HepG2 (cell line): ENCODE results near the gene YY1. TPM values are rescaled to one million over a fixed set of nuclear protein-coding genes. Genes with fewer than 3 reads are reported as not detected.
A peak's percentile ranks its signal among the peaks of the same experiment; 100 is the strongest.

Experiments
- FOXA3 ChIP-seq: IDR thresholded peaks from 2 replicates; pipeline ENCODE4 v1.6.1; 2016; ENCODE audit warnings: missing genetic modification reagents, missing compliant biosample characterization
- MED13 ChIP-seq: sonication (generic); formaldehyde crosslinking; IDR thresholded peaks from 2 replicates; pipeline ENCODE4 v1.5.0; 2020; ENCODE audit warnings: missing genetic modification reagents
- ZBTB7A ChIP-seq: sonication (generic); formaldehyde crosslinking; IDR thresholded peaks from 2 replicates; pipeline ENCODE4 v1.8.0; 2022; ENCODE audit warnings: mild to moderate bottlenecking, missing genetic modification reagents
- ZNF235 ChIP-seq: sonication (generic); formaldehyde crosslinking; IDR thresholded peaks from 2 replicates; pipeline ENCODE4 v1.8.1; 2023; ENCODE audit warnings: mild to moderate bottlenecking, missing genetic modification reagents, borderline replicate concordance
- ZNF292 ChIP-seq: sonication (generic); formaldehyde crosslinking; IDR thresholded peaks from 2 replicates; pipeline ENCODE4 v1.8.1; 2022; ENCODE audit warnings: mild to moderate bottlenecking, low read depth, missing genetic modification reagents, borderline replicate concordance
- ZNF563 ChIP-seq: sonication (generic); formaldehyde crosslinking; IDR thresholded peaks from 2 replicates; pipeline ENCODE4 v1.8.0; 2022; ENCODE audit warnings: mild to moderate bottlenecking, moderate library complexity, missing genetic modification reagents
- ZNF776 ChIP-seq: sonication (generic); formaldehyde crosslinking; IDR thresholded peaks from 2 replicates; pipeline ENCODE4 v1.4.0; 2020; ENCODE audit warnings: mild to moderate bottlenecking, missing genetic modification reagents
- polyA plus RNA-seq, 8 experiments: library from polyadenylated mRNA; depleted of rRNA in 3 of 8; stranded (reverse) in 7 of 8; unstranded in 1 of 8; fragments of >200 nt; fragmentation: Illumina TruSeq in 4 of 8; extraction: Trizol in 4 of 8; gene quantifications; 2 replicates each; pipeline versions ENCODE4 v1.2.1 to v1.2.3, GENCODE V29; 2011 to 2016; ENCODE audit warnings: low read depth in 4 of 8, missing spikeins in 1 of 8, mixed read lengths in 1 of 8; ENCODE audit not compliant: insufficient read depth in 1 of 8
- total RNA-seq, 5 experiments: library from RNA; depleted of rRNA; stranded (reverse); fragments of >200 nt; fragmentation: Illumina TruSeq; extraction: Trizol; gene quantifications; 2 replicates each; pipeline ENCODE4 v1.2.3, GENCODE V29; 2016; ENCODE audit warnings: low read depth in 1 of 5
- TF ChIP-seq, protein P1 (sequence below): sonication (generic); formaldehyde crosslinking; IDR thresholded peaks from 2 replicates; pipeline ENCODE4 v1.5.0; 2020; ENCODE audit warnings: mild to moderate bottlenecking, missing genetic modification reagents, borderline replicate concordance
- TF ChIP-seq, protein P2 (sequence below): IDR thresholded peaks from 2 replicates; pipeline ENCODE4 v1.6.1; 2016; ENCODE audit warnings: missing compliant biosample characterization, missing genetic modification reagents, borderline replicate concordance
- TF ChIP-seq, protein P3 (sequence below): sonication (generic); formaldehyde crosslinking; IDR thresholded peaks from 2 replicates; pipeline ENCODE4 v1.4.0; 2020; ENCODE audit warnings: missing genetic modification reagents
- TF ChIP-seq, protein P4 (sequence below): sonication (generic); formaldehyde crosslinking; IDR thresholded peaks from 2 replicates; pipeline ENCODE4 v1.4.0; 2020; ENCODE audit warnings: missing genetic modification reagents
- TF ChIP-seq, protein P5 (sequence below): sonication (generic); formaldehyde crosslinking; IDR thresholded peaks from 2 replicates; pipeline ENCODE4 v1.9.0; 2021; ENCODE audit warnings: missing genetic modification reagents, borderline replicate concordance
- TF ChIP-seq, protein P6 (sequence below): sonication (generic); formaldehyde crosslinking; IDR thresholded peaks from 2 replicates; pipeline ENCODE4 v1.9.0; 2021; ENCODE audit warnings: missing genetic modification reagents, borderline replicate concordance

YY1 gene
- total and polyA plus RNA-seq, 2 of the 13 experiments (the other 11 are each of a cell fraction or from before 2014, with no cell fraction given), result 29.4 to 68.1 TPM

DNA sequence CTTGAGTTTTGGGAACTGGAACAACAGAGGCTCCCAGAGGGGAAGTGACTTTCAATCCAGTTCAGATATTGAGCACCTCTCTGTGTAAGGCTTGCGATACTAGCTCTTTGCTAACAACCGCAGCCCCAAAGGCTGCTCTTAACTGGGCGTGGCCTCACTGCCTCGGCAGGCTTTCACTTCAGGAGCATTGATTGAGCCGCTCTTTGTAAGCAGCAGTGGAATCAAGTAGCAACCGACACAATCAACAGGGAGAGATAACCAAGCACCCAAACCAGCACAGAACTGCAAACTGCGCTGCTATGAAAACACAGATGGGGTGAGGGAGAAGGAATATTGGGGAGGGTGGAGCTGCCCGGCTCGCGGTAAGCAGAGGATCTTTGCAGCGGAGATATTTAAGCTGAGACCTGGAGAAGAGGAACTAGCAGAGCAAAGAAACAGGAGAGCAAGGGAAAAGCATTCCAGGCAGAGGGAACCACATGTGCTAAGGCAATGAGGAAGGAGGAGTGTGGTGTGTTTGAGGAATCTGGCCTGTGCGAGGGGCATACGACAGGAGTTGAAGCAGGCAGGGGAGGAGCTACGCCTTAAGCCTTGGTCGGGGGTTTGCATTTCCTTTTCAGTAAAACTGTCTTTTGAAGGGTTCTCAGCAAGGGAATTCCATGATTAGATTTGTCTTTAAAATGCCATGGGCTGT, 17.3 kb upstream of the YY1 start (continued):
- TF ChIP-seq, protein P1, sequence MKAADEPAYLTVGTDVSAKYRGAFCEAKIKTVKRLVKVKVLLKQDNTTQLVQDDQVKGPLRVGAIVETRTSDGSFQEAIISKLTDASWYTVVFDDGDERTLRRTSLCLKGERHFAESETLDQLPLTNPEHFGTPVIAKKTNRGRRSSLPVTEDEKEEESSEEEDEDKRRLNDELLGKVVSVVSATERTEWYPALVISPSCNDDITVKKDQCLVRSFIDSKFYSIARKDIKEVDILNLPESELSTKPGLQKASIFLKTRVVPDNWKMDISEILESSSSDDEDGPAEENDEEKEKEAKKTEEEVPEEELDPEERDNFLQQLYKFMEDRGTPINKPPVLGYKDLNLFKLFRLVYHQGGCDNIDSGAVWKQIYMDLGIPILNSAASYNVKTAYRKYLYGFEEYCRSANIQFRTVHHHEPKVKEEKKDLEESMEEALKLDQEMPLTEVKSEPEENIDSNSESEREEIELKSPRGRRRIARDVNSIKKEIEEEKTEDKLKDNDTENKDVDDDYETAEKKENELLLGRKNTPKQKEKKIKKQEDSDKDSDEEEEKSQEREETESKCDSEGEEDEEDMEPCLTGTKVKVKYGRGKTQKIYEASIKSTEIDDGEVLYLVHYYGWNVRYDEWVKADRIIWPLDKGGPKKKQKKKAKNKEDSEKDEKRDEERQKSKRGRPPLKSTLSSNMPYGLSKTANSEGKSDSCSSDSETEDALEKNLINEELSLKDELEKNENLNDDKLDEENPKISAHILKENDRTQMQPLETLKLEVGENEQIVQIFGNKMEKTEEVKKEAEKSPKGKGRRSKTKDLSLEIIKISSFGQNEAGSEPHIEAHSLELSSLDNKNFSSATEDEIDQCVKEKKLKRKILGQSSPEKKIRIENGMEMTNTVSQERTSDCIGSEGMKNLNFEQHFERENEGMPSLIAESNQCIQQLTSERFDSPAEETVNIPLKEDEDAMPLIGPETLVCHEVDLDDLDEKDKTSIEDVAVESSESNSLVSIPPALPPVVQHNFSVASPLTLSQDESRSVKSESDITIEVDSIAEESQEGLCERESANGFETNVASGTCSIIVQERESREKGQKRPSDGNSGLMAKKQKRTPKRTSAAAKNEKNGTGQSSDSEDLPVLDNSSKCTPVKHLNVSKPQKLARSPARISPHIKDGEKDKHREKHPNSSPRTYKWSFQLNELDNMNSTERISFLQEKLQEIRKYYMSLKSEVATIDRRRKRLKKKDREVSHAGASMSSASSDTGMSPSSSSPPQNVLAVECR, result peak; percentile 41; the same call in 1 of the 2 replicates
- TF ChIP-seq, protein P2, sequence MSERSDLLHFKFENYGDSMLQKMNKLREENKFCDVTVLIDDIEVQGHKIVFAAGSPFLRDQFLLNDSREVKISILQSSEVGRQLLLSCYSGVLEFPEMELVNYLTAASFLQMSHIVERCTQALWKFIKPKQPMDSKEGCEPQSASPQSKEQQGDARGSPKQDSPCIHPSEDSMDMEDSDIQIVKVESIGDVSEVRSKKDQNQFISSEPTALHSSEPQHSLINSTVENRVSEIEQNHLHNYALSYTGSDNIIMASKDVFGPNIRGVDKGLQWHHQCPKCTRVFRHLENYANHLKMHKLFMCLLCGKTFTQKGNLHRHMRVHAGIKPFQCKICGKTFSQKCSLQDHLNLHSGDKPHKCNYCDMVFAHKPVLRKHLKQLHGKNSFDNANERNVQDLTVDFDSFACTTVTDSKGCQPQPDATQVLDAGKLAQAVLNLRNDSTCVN (CRISPR knock-in tag), result no peak
- TF ChIP-seq, protein P3, sequence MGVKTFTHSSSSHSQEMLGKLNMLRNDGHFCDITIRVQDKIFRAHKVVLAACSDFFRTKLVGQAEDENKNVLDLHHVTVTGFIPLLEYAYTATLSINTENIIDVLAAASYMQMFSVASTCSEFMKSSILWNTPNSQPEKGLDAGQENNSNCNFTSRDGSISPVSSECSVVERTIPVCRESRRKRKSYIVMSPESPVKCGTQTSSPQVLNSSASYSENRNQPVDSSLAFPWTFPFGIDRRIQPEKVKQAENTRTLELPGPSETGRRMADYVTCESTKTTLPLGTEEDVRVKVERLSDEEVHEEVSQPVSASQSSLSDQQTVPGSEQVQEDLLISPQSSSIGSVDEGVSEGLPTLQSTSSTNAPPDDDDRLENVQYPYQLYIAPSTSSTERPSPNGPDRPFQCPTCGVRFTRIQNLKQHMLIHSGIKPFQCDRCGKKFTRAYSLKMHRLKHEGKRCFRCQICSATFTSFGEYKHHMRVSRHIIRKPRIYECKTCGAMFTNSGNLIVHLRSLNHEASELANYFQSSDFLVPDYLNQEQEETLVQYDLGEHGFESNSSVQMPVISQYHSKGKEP (CRISPR knock-in tag), result no peak
- TF ChIP-seq MED13 (0 out of 2 replicates have a peak, but pooled peaks have one; percentile 23), ZNF776 (no peak), ZNF235 (CRISPR knock-in tag) (no peak), ZBTB7A (CRISPR knock-in tag) (no peak), ZNF292 (CRISPR knock-in tag) (peak; percentile 46; the same call in 1 of the 2 replicates), FOXA3 (CRISPR knock-in tag) (peak; percentile 44; the same call in 1 of the 2 replicates), ZNF563 (CRISPR knock-in tag) (no peak)
- TF ChIP-seq, protein P4, sequence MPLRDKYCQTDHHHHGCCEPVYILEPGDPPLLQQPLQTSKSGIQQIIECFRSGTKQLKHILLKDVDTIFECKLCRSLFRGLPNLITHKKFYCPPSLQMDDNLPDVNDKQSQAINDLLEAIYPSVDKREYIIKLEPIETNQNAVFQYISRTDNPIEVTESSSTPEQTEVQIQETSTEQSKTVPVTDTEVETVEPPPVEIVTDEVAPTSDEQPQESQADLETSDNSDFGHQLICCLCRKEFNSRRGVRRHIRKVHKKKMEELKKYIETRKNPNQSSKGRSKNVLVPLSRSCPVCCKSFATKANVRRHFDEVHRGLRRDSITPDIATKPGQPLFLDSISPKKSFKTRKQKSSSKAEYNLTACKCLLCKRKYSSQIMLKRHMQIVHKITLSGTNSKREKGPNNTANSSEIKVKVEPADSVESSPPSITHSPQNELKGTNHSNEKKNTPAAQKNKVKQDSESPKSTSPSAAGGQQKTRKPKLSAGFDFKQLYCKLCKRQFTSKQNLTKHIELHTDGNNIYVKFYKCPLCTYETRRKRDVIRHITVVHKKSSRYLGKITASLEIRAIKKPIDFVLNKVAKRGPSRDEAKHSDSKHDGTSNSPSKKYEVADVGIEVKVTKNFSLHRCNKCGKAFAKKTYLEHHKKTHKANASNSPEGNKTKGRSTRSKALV (CRISPR knock-in tag), result 0 out of 2 replicates have a peak, but pooled peaks have one; percentile 22
- TF ChIP-seq, protein P5, sequence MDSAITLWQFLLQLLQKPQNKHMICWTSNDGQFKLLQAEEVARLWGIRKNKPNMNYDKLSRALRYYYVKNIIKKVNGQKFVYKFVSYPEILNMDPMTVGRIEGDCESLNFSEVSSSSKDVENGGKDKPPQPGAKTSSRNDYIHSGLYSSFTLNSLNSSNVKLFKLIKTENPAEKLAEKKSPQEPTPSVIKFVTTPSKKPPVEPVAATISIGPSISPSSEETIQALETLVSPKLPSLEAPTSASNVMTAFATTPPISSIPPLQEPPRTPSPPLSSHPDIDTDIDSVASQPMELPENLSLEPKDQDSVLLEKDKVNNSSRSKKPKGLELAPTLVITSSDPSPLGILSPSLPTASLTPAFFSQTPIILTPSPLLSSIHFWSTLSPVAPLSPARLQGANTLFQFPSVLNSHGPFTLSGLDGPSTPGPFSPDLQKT, result no peak
- TF ChIP-seq, protein P6, sequence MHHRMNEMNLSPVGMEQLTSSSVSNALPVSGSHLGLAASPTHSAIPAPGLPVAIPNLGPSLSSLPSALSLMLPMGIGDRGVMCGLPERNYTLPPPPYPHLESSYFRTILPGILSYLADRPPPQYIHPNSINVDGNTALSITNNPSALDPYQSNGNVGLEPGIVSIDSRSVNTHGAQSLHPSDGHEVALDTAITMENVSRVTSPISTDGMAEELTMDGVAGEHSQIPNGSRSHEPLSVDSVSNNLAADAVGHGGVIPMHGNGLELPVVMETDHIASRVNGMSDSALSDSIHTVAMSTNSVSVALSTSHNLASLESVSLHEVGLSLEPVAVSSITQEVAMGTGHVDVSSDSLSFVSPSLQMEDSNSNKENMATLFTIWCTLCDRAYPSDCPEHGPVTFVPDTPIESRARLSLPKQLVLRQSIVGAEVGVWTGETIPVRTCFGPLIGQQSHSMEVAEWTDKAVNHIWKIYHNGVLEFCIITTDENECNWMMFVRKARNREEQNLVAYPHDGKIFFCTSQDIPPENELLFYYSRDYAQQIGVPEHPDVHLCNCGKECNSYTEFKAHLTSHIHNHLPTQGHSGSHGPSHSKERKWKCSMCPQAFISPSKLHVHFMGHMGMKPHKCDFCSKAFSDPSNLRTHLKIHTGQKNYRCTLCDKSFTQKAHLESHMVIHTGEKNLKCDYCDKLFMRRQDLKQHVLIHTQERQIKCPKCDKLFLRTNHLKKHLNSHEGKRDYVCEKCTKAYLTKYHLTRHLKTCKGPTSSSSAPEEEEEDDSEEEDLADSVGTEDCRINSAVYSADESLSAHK, result no peak
